Tibial nerve (tissue), 4 donors: ENCODE data around the gene RAB23. TPM values are rescaled to one million over a fixed set of nuclear protein-coding genes. Genes with fewer than 3 reads are reported as not detected.

Source experiments
- DNase-seq, 2 donors: peaks; one replicate each; pipeline ENCODE4 v3.0.0-alpha.2; 2019; ENCODE audit warnings: low spot score in 2 of 2
- H3K27ac ChIP-seq, 4 donors: fragments of 200-600 bp; sonication (generic) in 3 of 4; one replicate each; pipeline ENCODE4 v1.5.1; 2017 to 2019; ENCODE audit warnings: mild to moderate bottlenecking in 1 of 4
- H3K27me3 ChIP-seq, 2 donors: fragments of 200-600 bp; sonication (generic) in 1 of 2; one replicate each; pipeline versions ENCODE4 v1.5.1 to v1.6.0; 2017 to 2019
- H3K36me3 ChIP-seq, 3 donors: fragments of 200-600 bp; sonication (generic); one replicate each; pipeline ENCODE4 v1.5.1; 2018 to 2019
- H3K4me1 ChIP-seq, 4 donors: fragments of 200-600 bp; sonication (generic) in 3 of 4; one replicate each; pipeline ENCODE4 v1.5.1; 2017 to 2019
- H3K4me3 ChIP-seq, 4 donors: fragments of 200-600 bp; sonication (generic) in 3 of 4; one replicate each; pipeline ENCODE4 v1.5.1; 2017 to 2019; ENCODE audit warnings: mild to moderate bottlenecking in 1 of 4, moderate library complexity in 1 of 4
- H3K9me3 ChIP-seq, 4 donors: fragments of 200-600 bp; sonication (generic) in 3 of 4; one replicate each; pipeline ENCODE4 v1.5.1; 2017 to 2019
- CTCF ChIP-seq, 5 experiments: fragments of 200-600 bp in 3 of 5; fragments of 450-650 bp in 2 of 5; sonication (generic) in 3 of 5; IDR thresholded peaks; one replicate each; pipeline ENCODE4 v1.5.1; 2016 to 2019; ENCODE audit warnings: antibody characterized with exemption in 5 of 5, mild to moderate bottlenecking in 3 of 5, moderate library complexity in 2 of 5
- EP300 ChIP-seq, 2 donors: sonication (generic); formaldehyde crosslinking; IDR thresholded peaks; one replicate each; pipeline ENCODE4 v1.6.1; 2017; ENCODE audit warnings: antibody characterized with exemption in 2 of 2, mild to moderate bottlenecking in 1 of 2
- POLR2A ChIP-seq, 2 donors: fragments of 450-650 bp; IDR thresholded peaks; one replicate each; pipeline ENCODE4 v1.6.1; 2017; ENCODE audit warnings: antibody characterized with exemption in 2 of 2, mild to moderate bottlenecking in 2 of 2, moderate library complexity in 2 of 2
- WGBS, 2 donors: methylation state at CpG; one replicate each; pipeline ENCODE4 v1.1.5; 2018; 5-methylcytosine and 5-hydroxymethylcytosine counted together
- total RNA-seq, 4 donors: library from RNA; depleted of rRNA; stranded (reverse); fragments of >200 nt; gene quantifications; one replicate each; pipeline ENCODE4 v1.1.0, GENCODE V29; 2016

RAB23 gene
- total RNA-seq, 4 donors from 2014 or later: 17.1 to 26.8 (median 20.1) TPM

- TF ChIP-seq EP300 (IDR thresholded peaks at IDR 0.05) (peak in 1 of 2 donors; percentile 36), CTCF (IDR thresholded peaks at IDR 0.05) (no peak), POLR2A (IDR thresholded peaks at IDR 0.05) (no peak)
- Histone ChIP-seq H3K9me3 (no peaks in the 10 kb centered on the region), H3K36me3 (no peaks in the 10 kb centered on the region), H3K4me3 (no peak overlapping the region), H3K4me1 (peaks cover 0 to 5% (median 0%) of the 10 kb centered on the region in 4 donors), H3K27me3 (no peaks in the 10 kb centered on the region), H3K27ac (peak overlapping the region in 1 of 4 donors; percentile 41)
- WGBS, 2 donors: 13 to 41% methylated on average over 2 of the region's 2 CpGs
- no peak for DNase-seq
These were observed 20.4 kb upstream of the RAB23 start for GRCh38 chr6:57242505-57242904.

GRCh38 chr6:57226221-57226620 lies 4.1 kb upstream of the RAB23 start:
- TF ChIP-seq CTCF (IDR thresholded peaks at IDR 0.05) (no peak), POLR2A (IDR thresholded peaks at IDR 0.05) (no peak), EP300 (IDR thresholded peaks at IDR 0.05) (no peak)
- WGBS, 2 donors: 62% methylated on average over 2 of the region's 2 CpGs
- Histone ChIP-seq H3K9me3 (no peaks in the 10 kb centered on the region), H3K27me3 (no peaks in the 10 kb centered on the region), H3K27ac (no peak overlapping the region), H3K4me1 (peaks cover 0 to 8% (median 1%) of the 10 kb centered on the region in 4 donors), H3K4me3 (no peak overlapping the region), H3K36me3 (no peaks in the 10 kb centered on the region)
- DNase-seq: no peak

- Histone ChIP-seq H3K4me3 (no peak overlapping the region), H3K27ac (peak overlapping the region in 1 of 4 donors; percentile 4), H3K4me1 (peaks cover 0 to 13% (median 1%) of the 10 kb centered on the region in 4 donors), H3K36me3 (no peaks in the 10 kb centered on the region), H3K9me3 (no peaks in the 10 kb centered on the region), H3K27me3 (no peaks in the 10 kb centered on the region)
- TF ChIP-seq EP300 (IDR thresholded peaks at IDR 0.05) (no peak), CTCF (IDR thresholded peaks at IDR 0.05) (no peak), POLR2A (IDR thresholded peaks at IDR 0.05) (no peak)
- WGBS, 2 donors: 67 to 73% methylated on average over 1 of the region's 1 CpG
- DNase-seq: no peak
These were observed 2.8 kb upstream of the RAB23 start for GRCh38 chr6:57224769-57225515.

- 35% methylated on average over 5 of the region's 5 CpGs for WGBS, 2 donors
- Histone ChIP-seq H3K36me3 (no peaks in the 10 kb centered on the region), H3K27me3 (no peaks in the 10 kb centered on the region), H3K4me1 (peaks cover 0 to 13% (median 1%) of the 10 kb centered on the region in 4 donors), H3K4me3 (peak overlapping the region; percentile 80 to 99 (median 90)), H3K27ac (peak overlapping the region in 3 of 4 donors; percentile 81 to 94 (median 83)), H3K9me3 (no peaks in the 10 kb centered on the region)
- TF ChIP-seq CTCF (IDR thresholded peaks at IDR 0.05) (no peak), POLR2A (IDR thresholded peaks at IDR 0.05) (no peak), EP300 (IDR thresholded peaks at IDR 0.05) (no peak)
- no peak for DNase-seq
These were observed 603 bp upstream of the RAB23 start for GRCh38 chr6:57222743-57223077.

GRCh38 chr6:57221191-57221935 lies 744 bp downstream of the RAB23 start:
- Histone ChIP-seq H3K4me3 (peak overlapping the region; percentile 80 to 99 (median 90)), H3K36me3 (no peaks in the 10 kb centered on the region), H3K4me1 (peaks cover 0 to 17% (median 1%) of the 10 kb centered on the region in 4 donors), H3K27me3 (no peaks in the 10 kb centered on the region), H3K27ac (peak overlapping the region; percentile 81 to 94 (median 86)), H3K9me3 (no peaks in the 10 kb centered on the region)
- 0% methylated on average over 25 to 35 of the region's 38 CpGs for WGBS, 2 donors
- DNase-seq: peak; percentile 19
- TF ChIP-seq POLR2A (IDR thresholded peaks at IDR 0.05) (no peak), EP300 (IDR thresholded peaks at IDR 0.05) (peak in 1 of 2 donors; percentile 4), CTCF (IDR thresholded peaks at IDR 0.05) (peak; percentile 14 to 84 (median 41))
